ENCODE results near the gene AMPD3. TPM values are rescaled to one million over a fixed set of nuclear protein-coding genes. Genes with fewer than 3 reads are reported as not detected.

AMPD3 gene
- total RNA-seq, 1 donor from 2014 or later: 27.2 TPM

GRCh38 chr11:10528121-10528520, 73.1 kb downstream of the AMPD3 start:
- intact Hi-C loops (cut with micrococcal nuclease): no loop called here

GRCh38 chr11:10529279-10529678, 74.2 kb downstream of the AMPD3 start:
- intact Hi-C loops (cut with micrococcal nuclease): no loop called here

GRCh38 chr11:10532526-10532925, 77.5 kb downstream of the AMPD3 start:
- intact Hi-C loops (cut with micrococcal nuclease): no loop called here

- intact Hi-C loops (cut with micrococcal nuclease): no loop called here
Measured at GRCh38 chr11:10533323-10533722, 78.3 kb downstream of the AMPD3 start.

GRCh38 chr11:10534316-10534715, 79.3 kb downstream of the AMPD3 start:
- intact Hi-C loops (cut with micrococcal nuclease): no loop called here

GRCh38 chr11:10537600-10537999, 82.5 kb downstream of the AMPD3 start:
- intact Hi-C loops (cut with micrococcal nuclease): no loop called here

GRCh38 chr11:10538924-10539323, 83.9 kb downstream of the AMPD3 start:
- intact Hi-C loops (cut with micrococcal nuclease): no loop called here

- intact Hi-C loops (cut with micrococcal nuclease): no loop called here
Measured at GRCh38 chr11:10539339-10539738, 84.3 kb downstream of the AMPD3 start.

- intact Hi-C loops (cut with micrococcal nuclease): loop anchor here (2.0 to 5.0 kb wide), 6 partner anchors 197 to 1574 kb away; partner anchors contain the start of genes ADM and ZBED5
Measured at GRCh38 chr11:10540546-10540914, 85.5 kb downstream of the AMPD3 start.

- intact Hi-C loops (cut with micrococcal nuclease): loop anchor here (1.0 to 5.0 kb wide), 13 partner anchors 52 to 1574 kb away; partner anchors contain the start of genes ADM, CTR9, EIF4G2 and ZBED5
Measured at GRCh38 chr11:10540915-10541560, 86.0 kb downstream of the AMPD3 start, which contains the start of gene RNF141. RNF141 (minus strand) TSS chr11:10541187; CDS start chr11:10534158, 7,029 bp downstream.

DNA sequence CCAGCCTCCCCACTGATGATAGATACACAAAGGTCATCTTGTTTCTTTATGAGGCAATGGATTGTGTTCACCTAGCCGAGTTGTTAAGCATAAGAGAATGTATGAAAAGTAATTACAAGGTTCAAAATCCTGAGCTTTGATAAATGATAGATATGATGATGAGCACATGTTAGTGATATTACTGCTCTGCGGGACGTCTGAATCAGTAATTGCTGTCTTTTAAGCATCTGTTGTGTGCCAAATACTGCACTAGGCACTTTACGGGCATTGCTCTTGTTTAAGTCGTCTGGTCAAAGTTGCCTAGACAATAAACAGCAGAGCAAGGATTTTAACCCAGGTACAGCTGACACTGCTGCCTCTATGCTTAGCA, 86.5 kb downstream of the AMPD3 start:
- intact Hi-C loops (cut with micrococcal nuclease): loop anchor here (1.0 to 5.0 kb wide), 13 partner anchors 52 to 1575 kb away; partner anchors contain the start of genes ADM, CTR9, EIF4G2 and ZBED5

GRCh38 chr11:10542776-10543175, 87.7 kb downstream of the AMPD3 start:
- intact Hi-C loops (cut with micrococcal nuclease): loop anchor here (5.0 kb wide), 2 partner anchors 195 to 235 kb away; partner anchors contain the start of gene ADM

DNA sequence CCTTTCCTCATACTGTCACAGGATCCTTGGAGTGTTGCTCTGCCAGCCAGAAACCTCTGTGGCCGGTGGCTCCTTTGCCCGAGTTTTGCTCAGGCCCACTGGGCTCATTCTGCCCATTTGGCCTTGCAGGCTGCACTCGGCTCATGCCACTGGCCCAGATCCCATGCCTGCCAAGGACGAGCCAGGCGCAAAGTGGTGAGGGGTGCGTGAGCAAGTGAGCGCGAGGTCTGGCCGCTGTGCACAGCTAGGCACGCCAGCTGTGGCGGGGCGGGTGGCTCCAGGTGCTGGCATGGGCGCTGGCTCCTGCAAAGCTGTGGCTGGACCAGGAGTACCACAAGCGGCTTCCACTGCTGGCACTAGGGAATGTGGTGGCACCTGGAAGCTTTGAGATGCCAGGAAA, 88.7 kb downstream of the AMPD3 start:
- intact Hi-C loops (cut with micrococcal nuclease): loop anchor here (5.0 kb wide), 2 partner anchors 194 to 236 kb away; partner anchors contain the start of gene ADM

DNA sequence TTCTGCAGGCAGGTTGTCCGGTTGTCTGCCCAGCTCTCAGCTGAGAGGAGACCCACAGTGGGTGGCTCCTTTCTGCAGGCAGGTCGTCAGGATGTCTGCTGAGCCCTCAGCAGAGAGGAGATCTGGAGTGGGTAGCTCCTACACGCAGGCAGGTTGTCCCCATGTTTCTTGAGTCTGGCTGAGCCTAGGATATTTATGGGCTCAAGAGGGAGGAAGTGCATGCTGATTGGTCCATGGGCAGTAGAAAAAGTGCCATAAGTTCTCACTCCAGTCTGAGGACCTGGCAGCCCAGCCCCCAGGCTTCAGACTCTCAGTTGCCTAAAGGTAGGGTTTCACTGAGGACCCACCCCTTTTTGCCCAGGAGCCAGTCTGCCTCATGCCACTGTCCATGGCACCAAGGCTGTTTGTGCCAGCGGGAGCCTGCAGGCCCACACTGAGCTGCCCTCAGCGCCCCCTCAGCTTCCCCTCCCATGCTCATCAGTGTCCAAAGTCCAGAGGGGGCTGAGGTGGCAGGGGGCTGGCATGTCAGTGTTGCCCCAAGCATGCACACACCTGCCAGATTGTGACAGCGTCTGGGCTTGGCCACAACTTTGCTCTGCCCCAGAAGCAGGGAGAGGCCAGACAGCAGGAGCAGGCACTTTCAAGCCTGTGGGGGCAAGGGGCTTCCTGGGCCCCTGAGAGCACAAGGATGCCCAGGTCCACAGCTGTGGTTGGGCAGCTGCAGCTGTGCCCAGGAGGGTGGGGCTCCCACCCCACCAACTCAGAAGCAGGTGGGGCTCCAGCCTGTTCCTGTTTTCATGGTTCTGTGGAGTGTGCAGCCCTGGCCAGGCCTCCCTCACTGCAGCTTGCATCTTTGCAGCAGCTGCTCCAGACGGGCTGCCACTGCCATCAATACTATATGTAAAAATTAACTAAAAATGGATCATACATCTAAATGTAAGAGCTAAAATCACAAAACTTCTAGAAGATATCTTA, 89.7 kb downstream of the AMPD3 start:
- intact Hi-C loops (cut with micrococcal nuclease): loop anchor here (5.0 kb wide), 2 partner anchors 193 to 237 kb away; partner anchors contain the start of gene ADM

GRCh38 chr11:10550503-10551289, 95.6 kb downstream of the AMPD3 start:
- intact Hi-C loops (cut with micrococcal nuclease): no loop called here

DNA sequence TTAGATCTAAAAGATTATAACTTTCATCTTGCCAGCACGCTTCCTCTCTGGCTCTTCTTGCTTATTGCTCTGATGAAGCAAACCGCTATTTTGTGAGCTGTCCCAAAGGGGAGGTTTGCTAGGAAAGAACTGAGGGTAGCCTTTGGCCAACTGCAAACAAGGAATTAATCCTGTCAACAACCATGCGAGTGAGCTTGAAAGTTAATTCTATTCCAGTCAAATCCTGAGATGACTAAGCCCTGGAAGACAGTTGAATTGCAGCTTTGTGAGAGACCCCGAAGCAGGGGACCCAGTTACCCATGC, 96.2 kb downstream of the AMPD3 start:
- intact Hi-C loops (cut with micrococcal nuclease): no loop called here

DNA sequence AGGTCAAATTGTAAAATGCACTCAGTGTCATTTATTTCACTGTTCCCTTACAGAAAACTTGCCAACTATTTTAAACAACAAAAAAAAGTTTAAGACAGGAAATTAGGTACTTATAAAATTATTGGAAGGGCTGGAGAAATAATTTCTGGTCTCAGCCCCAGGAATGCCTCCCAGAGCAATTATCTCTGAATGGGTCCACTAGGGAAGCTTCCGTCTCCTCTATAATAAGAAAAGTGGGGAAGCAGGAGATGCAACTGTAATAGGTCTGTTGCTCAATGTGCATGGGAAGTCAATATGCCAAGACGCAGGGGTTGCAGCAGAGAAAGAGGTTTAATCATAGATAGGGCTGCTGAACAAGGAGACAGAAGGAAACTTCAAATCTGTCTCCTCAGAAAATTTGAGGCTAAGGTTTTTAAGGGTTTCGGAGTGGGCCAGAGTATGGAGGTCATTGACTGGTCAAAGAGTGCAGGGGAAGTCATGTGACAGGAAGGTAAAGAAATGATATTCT, 96.8 kb downstream of the AMPD3 start:
- intact Hi-C loops (cut with micrococcal nuclease): no loop called here

GRCh38 chr11:10556590-10556989, 101.5 kb downstream of the AMPD3 start:
- intact Hi-C loops (cut with micrococcal nuclease): no loop called here
